HEK293 (cell line): ENCODE data around the gene ARAP1.
"Not testable (repeated sequence)": the region's sequence is repeated elsewhere in the genome, so short reads cannot be mapped to it uniquely, and the experiment has no call there.

ENCODE experiments used
- GLI4 ChIP-seq: fragments of 450-650 bp; formaldehyde crosslinking; IDR thresholded peaks from 2 replicates; pipeline ENCODE4 v1.5.1; 2016; ENCODE audit warnings: missing biosample characterization, missing genetic modification characterization
- KLF1 ChIP-seq: fragments of 450-650 bp; formaldehyde crosslinking; IDR thresholded peaks from 2 replicates; pipeline ENCODE4 v1.5.1; 2016; ENCODE audit warnings: missing biosample characterization, missing genetic modification characterization
- SETDB1 ChIP-seq: IDR thresholded peaks from one replicate; pipeline ENCODE4 v1.6.1; 2017; ENCODE audit warnings: mild to moderate bottlenecking, low read length, moderate library complexity, mixed read lengths; ENCODE audit not compliant: insufficient read length
- YY2 ChIP-seq: fragments of 450-650 bp; formaldehyde crosslinking; IDR thresholded peaks from 2 replicates; pipeline ENCODE4 v1.5.1; 2016; ENCODE audit warnings: missing biosample characterization, missing genetic modification characterization
- ZBTB7A ChIP-seq: fragments of 450-650 bp; formaldehyde crosslinking; IDR thresholded peaks from 2 replicates; pipeline ENCODE4 v1.5.1; 2016; ENCODE audit warnings: low read depth, missing biosample characterization, missing genetic modification characterization
- ZNF138 ChIP-seq: fragments of 450-650 bp; formaldehyde crosslinking; IDR thresholded peaks from 2 replicates; pipeline ENCODE4 v1.5.1; 2016; ENCODE audit warnings: missing biosample characterization, missing genetic modification characterization, borderline replicate concordance
- ZNF174 ChIP-seq: fragments of 450-650 bp; formaldehyde crosslinking; IDR thresholded peaks from 2 replicates; pipeline ENCODE4 v1.5.0; 2017; ENCODE audit warnings: missing biosample characterization, mild to moderate bottlenecking, missing genetic modification characterization
- ZNF585B ChIP-seq: fragments of 450-650 bp; formaldehyde crosslinking; IDR thresholded peaks from 2 replicates; pipeline ENCODE4 v1.5.1; 2016; ENCODE audit warnings: missing biosample characterization, missing genetic modification characterization
- ZNF626 ChIP-seq: fragments of 450-650 bp; sonication (Bioruptor Pico); formaldehyde crosslinking; IDR thresholded peaks from 2 replicates; pipeline ENCODE4 v1.5.1; 2018; ENCODE audit warnings: missing biosample characterization, missing genetic modification characterization, inconsistent platforms
- TF ChIP-seq, protein P1 (sequence below): fragments of 450-650 bp; formaldehyde crosslinking; IDR thresholded peaks from 2 replicates; pipeline ENCODE4 v1.5.1; 2016; ENCODE audit warnings: missing biosample characterization, missing genetic modification characterization
- TF ChIP-seq, protein P2 (sequence below): fragments of 450-650 bp; formaldehyde crosslinking; IDR thresholded peaks from 2 replicates; pipeline ENCODE4 v1.5.1; 2016; ENCODE audit warnings: missing biosample characterization, missing genetic modification characterization
- TF ChIP-seq, protein P3 (sequence below): fragments of 450-650 bp; formaldehyde crosslinking; conservative IDR thresholded peaks from 2 replicates; pipeline ENCODE4 v1.5.1; 2016; ENCODE audit warnings: low read depth, missing biosample characterization, missing genetic modification characterization

DNA sequence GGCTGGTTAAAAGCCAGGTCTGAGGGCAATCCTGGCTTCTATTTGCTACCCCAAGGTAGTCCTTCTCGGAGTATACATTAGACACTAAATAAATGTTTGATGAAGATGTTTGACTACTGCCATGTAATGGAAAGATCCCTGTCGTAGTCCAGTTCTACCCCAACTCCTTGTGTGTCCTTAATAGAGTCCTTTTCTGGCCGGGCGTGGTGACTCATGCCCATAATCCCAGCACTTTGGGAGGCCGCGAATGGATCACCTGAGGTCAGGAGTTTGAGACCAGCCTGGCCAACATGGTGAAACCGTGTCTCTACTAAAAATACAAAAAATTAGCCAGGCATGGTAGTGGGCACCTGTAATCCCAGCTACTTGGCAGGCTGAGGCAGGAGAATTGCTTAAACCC, 39.0 kb upstream of the ARAP1 start:
- not testable (repeated sequence) for TF ChIP-seq ZNF138 (tag by site-specific recombination); SETDB1; KLF1 (tag by site-specific recombination); ZNF174 (tag by site-specific recombination); ZBTB7A (tag by site-specific recombination); YY2 (tag by site-specific recombination); ZNF585B (tag by site-specific recombination); GLI4; ZNF626 (tag by site-specific recombination)
- TF ChIP-seq, protein P1, sequence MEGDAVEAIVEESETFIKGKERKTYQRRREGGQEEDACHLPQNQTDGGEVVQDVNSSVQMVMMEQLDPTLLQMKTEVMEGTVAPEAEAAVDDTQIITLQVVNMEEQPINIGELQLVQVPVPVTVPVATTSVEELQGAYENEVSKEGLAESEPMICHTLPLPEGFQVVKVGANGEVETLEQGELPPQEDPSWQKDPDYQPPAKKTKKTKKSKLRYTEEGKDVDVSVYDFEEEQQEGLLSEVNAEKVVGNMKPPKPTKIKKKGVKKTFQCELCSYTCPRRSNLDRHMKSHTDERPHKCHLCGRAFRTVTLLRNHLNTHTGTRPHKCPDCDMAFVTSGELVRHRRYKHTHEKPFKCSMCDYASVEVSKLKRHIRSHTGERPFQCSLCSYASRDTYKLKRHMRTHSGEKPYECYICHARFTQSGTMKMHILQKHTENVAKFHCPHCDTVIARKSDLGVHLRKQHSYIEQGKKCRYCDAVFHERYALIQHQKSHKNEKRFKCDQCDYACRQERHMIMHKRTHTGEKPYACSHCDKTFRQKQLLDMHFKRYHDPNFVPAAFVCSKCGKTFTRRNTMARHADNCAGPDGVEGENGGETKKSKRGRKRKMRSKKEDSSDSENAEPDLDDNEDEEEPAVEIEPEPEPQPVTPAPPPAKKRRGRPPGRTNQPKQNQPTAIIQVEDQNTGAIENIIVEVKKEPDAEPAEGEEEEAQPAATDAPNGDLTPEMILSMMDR, result not testable (repeated sequence)
- TF ChIP-seq, protein P2, sequence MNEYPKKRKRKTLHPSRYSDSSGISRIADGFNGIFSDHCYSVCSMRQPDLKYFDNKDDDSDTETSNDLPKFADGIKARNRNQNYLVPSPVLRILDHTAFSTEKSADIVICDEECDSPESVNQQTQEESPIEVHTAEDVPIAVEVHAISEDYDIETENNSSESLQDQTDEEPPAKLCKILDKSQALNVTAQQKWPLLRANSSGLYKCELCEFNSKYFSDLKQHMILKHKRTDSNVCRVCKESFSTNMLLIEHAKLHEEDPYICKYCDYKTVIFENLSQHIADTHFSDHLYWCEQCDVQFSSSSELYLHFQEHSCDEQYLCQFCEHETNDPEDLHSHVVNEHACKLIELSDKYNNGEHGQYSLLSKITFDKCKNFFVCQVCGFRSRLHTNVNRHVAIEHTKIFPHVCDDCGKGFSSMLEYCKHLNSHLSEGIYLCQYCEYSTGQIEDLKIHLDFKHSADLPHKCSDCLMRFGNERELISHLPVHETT, result not testable (repeated sequence)
- TF ChIP-seq, protein P3, sequence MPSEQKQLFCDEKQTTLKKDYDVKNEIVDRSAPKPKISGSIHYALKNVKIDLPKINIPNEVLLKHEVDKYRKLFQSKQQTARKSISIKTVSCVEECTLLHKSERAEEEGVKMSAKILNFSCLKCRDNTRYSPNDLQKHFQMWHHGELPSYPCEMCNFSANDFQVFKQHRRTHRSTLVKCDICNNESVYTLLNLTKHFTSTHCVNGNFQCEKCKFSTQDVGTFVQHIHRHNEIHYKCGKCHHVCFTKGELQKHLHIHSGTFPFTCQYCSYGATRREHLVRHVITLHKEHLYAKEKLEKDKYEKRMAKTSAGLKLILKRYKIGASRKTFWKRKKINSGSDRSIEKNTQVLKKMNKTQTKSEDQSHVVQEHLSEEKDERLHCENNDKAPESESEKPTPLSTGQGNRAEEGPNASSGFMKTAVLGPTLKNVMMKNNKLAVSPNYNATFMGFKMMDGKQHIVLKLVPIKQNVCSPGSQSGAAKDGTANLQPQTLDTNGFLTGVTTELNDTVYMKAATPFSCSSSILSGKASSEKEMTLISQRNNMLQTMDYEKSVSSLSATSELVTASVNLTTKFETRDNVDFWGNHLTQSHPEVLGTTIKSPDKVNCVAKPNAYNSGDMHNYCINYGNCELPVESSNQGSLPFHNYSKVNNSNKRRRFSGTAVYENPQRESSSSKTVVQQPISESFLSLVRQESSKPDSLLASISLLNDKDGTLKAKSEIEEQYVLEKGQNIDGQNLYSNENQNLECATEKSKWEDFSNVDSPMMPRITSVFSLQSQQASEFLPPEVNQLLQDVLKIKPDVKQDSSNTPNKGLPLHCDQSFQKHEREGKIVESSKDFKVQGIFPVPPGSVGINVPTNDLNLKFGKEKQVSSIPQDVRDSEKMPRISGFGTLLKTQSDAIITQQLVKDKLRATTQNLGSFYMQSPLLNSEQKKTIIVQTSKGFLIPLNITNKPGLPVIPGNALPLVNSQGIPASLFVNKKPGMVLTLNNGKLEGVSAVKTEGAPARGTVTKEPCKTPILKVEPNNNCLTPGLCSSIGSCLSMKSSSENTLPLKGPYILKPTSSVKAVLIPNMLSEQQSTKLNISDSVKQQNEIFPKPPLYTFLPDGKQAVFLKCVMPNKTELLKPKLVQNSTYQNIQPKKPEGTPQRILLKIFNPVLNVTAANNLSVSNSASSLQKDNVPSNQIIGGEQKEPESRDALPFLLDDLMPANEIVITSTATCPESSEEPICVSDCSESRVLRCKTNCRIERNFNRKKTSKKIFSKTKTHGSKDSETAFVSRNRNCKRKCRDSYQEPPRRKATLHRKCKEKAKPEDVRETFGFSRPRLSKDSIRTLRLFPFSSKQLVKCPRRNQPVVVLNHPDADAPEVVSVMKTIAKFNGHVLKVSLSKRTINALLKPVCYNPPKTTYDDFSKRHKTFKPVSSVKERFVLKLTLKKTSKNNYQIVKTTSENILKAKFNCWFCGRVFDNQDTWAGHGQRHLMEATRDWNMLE, result not testable (repeated sequence)
